GM18508 (cell line): ENCODE data around the gene ARMC5.
"Not testable (repeated sequence)": the region's sequence is repeated elsewhere in the genome, so short reads cannot be mapped to it uniquely, and the experiment has no call there.

Experiments used
- ATAC-seq: cut with Tn5 transposase; IDR thresholded peaks from one replicate; pipeline ENCODE4 v1.9.1; 2021; ENCODE audit warnings: moderate number of reproducible peaks; ENCODE audit not compliant: insufficient read depth, unreplicated experiment

ARMC5 gene

GRCh38 chr16:31429796-31430195 is 29.5 kb upstream of the ARMC5 start:
- ATAC-seq, result no peak

GRCh38 chr16:31430380-31431052 is 28.8 kb upstream of the ARMC5 start:
- ATAC-seq, result no peak

GRCh38 chr16:31435341-31436220 is 23.7 kb upstream of the ARMC5 start:
- ATAC-seq, result no peak

DNA sequence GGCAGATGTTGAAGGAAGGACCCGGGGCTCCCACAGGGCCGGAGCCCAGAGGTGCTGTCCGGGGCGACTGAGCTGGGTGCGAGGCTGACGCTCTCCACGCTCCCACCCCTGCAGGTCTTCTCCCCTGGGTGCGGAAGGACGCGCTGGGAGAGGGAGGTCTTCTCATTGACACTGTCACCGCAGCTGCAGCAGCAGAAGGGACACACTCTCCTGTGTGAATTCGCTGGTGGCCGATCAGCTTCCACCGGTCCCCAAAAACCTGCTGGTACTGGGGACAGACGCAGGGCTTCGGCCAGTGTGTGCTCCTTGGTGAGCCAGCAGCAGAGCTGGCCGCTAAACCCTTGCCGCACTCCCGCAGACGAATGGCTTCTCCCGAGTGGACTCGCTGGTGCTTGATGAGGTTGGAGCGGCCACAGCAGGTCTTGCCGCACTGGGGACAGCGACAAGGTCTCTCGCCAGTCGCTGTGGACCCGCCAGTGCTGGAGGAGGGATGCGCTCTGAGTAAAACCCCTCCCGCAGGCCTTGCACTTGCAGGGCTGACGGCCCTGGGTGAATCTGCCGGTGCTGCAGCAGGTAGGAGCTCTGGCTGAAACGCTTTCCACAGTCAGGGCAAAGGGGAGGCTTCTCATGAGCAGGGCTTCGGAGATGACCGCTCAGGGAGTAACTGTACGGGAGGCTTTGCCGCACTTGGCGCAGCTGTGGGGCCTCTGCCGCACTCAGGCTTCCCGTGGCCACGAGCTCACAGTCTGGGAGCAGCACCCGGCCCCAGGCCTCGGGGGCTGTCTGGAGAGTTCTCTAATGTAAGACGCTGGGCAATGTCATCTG is 22.9 kb upstream of the ARMC5 start:
- ATAC-seq, result no peak

GRCh38 chr16:31438414-31438813 is 20.9 kb upstream of the ARMC5 start:
- no peak for ATAC-seq

GRCh38 chr16:31439023-31439422 is 20.3 kb upstream of the ARMC5 start:
- ATAC-seq, result not testable (repeated sequence)

DNA sequence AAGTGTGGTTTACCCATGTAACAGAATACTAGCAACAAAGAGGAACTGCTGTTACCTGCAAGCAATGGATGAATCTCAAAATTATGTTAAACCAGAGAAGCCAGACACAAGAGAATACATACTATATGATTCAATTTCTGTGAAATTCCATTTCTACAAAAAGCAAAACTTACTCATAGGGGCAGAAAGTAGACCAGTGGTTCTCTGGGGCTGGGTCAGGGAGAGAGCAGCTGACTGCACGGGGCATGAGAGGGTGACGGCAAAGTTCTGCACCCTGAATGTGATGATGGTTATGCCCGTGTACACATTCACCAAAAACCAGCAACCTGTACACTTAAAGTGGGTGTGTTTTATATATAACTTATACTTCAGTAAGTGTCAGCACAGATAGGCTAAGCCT is 19.8 kb upstream of the ARMC5 start:
- ATAC-seq, result no peak

- ATAC-seq, result no peak
Observed at GRCh38 chr16:31440516-31441184, 18.7 kb upstream of the ARMC5 start.

GRCh38 chr16:31441956-31442355 is 17.3 kb upstream of the ARMC5 start:
- ATAC-seq, result no peak

GRCh38 chr16:31445931-31446330 is 13.4 kb upstream of the ARMC5 start:
- not testable (repeated sequence) for ATAC-seq

DNA sequence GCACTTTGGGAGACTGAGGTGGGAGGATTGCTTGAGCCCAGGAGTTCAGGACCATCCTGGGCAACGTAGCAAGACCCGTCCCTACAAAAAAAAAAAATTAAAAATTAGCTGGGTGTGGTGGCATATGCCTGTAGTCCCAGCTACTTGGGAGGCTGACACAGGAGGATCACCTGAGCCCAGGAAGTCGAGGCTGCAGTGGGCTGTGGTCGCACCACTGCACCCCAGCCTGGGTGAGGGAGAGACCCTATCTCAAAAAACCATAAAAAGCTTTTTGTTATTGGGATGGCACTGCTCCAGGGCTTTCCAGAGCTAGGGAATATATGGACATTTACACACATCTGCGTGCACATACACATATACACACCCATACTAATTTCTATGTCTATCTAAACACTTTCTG is 8.1 kb upstream of the ARMC5 start:
- no peak for ATAC-seq

GRCh38 chr16:31451681-31452351 is 7.5 kb upstream of the ARMC5 start:
- no peak for ATAC-seq

DNA sequence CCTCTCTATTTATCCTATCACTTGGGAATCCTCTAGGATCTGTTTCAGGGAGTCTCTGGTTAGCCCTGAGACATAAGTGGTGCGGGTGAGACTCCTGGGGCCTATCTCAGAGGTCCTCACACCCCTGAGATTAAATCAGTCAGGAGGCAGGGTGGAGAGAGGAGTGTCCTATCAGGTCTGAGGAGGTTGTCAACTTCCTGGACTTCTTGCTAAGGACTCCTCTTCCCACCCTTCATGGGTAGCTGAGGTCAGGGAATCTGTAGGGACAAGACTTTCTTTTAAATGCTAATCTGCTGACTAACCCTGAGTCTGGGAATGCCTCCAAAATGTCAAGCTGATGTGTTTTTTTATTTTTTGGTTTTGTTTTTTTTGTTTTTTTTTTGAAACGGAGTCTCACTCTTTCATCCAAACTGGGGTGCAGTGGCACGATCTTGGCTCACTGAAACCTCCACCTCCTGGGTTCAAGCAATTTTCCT is 6.6 kb upstream of the ARMC5 start:
- ATAC-seq, result no peak

DNA sequence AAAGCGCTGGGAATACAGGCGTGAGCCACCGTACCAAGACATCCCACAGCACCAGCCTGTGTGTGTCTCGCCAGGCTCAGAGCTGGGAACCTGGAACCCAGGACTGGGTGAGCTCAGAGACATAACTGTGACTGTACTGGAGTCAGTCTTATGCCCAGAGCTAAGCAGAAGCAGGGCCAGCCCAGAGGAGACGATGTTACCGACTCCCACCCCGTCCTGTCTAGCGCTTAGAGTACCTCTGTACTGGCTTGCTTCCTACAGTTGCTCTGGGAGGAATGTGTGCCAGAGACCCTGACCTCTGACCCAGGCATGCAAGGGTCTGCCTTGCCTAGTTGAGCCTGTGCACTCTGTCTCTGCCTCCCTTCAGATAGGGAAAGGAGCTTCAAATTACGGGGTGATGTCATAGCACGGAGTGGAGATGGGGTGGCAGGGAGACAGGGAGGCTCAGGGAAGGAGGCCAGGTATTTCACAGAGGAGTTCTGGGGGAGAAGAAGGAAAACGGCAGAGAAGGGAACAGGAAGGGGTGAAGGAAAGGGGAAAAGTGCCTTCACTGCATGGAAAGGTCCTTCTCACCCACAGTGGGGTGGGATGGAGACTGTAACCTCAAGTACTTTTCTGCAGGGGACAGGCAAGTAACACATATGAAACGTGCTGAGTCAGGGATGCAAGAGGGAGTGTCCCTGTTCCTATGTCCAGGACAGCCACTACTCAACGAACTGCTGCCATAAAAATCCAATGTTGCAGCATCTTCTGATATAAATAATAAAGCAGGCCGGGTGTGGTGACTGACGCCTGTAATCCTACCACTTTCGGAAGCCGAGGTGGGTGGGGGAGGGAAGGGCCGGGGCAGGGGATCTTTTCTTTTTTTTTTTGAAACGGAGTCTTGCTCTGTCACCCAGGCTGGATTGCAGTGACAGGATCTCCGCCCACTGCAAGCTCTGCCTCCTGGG is 5.8 kb upstream of the ARMC5 start:
- no peak for ATAC-seq

DNA sequence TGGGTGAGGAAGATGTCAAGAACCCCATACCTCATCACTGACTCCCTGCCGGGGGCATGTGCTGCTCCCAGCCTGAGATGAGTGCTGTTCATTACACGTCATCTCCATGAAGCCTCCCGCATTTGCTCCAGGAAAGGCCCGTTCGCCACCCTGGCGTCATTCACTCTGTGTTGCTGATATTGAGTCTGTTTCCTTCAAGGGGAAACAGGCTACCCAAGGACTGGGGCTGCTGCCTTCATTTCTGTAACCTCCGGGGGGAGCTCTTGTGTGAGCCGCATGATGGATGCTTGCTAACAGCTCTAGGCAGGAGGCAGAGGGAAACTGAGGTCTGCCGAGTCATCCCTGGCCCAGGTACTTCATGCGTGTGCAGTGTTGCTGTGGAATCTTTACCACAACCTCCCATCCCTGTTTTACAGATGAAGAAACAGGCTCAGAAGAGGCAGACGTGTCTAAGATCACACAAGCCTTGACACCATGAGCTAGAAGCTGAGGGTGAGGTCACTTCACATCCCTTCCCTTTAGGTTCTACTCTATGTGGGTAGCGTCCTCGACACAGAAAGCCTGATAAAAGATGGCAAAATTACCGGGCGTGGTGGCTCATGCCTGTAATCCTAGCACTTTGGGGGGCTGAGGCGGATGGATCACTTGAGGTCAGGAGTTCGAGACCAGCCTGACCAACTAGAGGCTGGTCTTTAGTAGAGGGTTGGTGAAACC is 3.5 kb upstream of the ARMC5 start:
- no peak for ATAC-seq

DNA sequence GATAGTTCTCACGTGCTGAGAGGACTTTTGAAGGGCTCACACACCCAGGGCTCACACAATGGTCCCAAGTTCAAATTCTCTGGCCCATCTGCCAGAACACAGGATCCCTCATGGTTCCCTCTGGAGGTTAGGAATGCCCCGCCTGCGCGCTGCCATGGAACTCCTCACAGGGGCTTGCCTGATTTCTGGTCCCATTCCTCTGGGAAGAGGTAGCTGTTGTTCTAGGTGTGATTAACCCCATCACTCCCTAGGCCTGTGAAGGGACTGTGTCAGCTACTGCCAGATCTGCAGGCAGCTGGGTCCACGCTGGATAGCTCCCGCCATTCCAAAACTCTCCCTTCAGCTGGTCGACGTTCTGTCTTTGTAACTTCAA is 2.3 kb upstream of the ARMC5 start:
- ATAC-seq, result no peak

- ATAC-seq, result no peak
Observed at GRCh38 chr16:31458073-31458843, 1.0 kb upstream of the ARMC5 start.
